HEK293 (cell line): ENCODE data around the gene DMC1.
A peak's percentile ranks its signal among the peaks of the same experiment; 100 is the strongest.

Experiments used
- GLIS1 ChIP-seq: fragments of 450-650 bp; formaldehyde crosslinking; IDR thresholded peaks from 2 replicates; pipeline ENCODE4 v1.5.1; 2016; ENCODE audit warnings: missing biosample characterization, missing genetic modification characterization
- HOXA7 ChIP-seq: sonication (generic); formaldehyde crosslinking; IDR thresholded peaks from 2 replicates; pipeline ENCODE4 v1.8.1; 2022; ENCODE audit warnings: missing genetic modification reagents, borderline replicate concordance
- OSR2 ChIP-seq: fragments of 450-650 bp; formaldehyde crosslinking; IDR thresholded peaks from 2 replicates; pipeline ENCODE4 v1.5.1; 2016; ENCODE audit warnings: missing biosample characterization, missing genetic modification characterization
- PRDM2 ChIP-seq: fragments of 450-650 bp; formaldehyde crosslinking; IDR thresholded peaks from 2 replicates; pipeline ENCODE4 v1.5.1; 2016; ENCODE audit warnings: missing biosample characterization, missing genetic modification characterization, borderline replicate concordance
- ZBTB11 ChIP-seq: fragments of 450-650 bp; formaldehyde crosslinking; conservative IDR thresholded peaks from 2 replicates; pipeline ENCODE4 v1.5.1; 2016; ENCODE audit warnings: low read depth, missing biosample characterization, missing genetic modification characterization
- ZBTB20 ChIP-seq: fragments of 450-650 bp; formaldehyde crosslinking; IDR thresholded peaks from 2 replicates; pipeline ENCODE4 v1.5.1; 2016; ENCODE audit warnings: missing biosample characterization, missing genetic modification characterization
- ZBTB26 ChIP-seq: fragments of 450-650 bp; formaldehyde crosslinking; optimal IDR thresholded peaks from 2 replicates; pipeline ENCODE3; 2016; ENCODE audit warnings: missing biosample characterization, mild to moderate bottlenecking, missing genetic modification characterization
- ZFP41 ChIP-seq: fragments of 450-650 bp; formaldehyde crosslinking; IDR thresholded peaks from 2 replicates; pipeline ENCODE4 v1.5.1; 2016; ENCODE audit warnings: missing biosample characterization, missing genetic modification characterization, borderline replicate concordance
- ZNF10 ChIP-seq: fragments of 450-650 bp; formaldehyde crosslinking; IDR thresholded peaks from 2 replicates; pipeline ENCODE4 v1.5.1; 2017; ENCODE audit warnings: missing biosample characterization, missing genetic modification characterization
- ZNF146 ChIP-seq: fragments of 450-650 bp; formaldehyde crosslinking; IDR thresholded peaks from 2 replicates; pipeline ENCODE4 v1.5.1; 2016; ENCODE audit warnings: missing biosample characterization, missing genetic modification characterization
- ZNF148 ChIP-seq: fragments of 450-650 bp; formaldehyde crosslinking; IDR thresholded peaks from 2 replicates; pipeline ENCODE4 v1.5.0; 2017; ENCODE audit warnings: missing biosample characterization, missing genetic modification characterization, borderline replicate concordance
- ZNF155 ChIP-seq: fragments of 450-650 bp; formaldehyde crosslinking; IDR thresholded peaks from 2 replicates; pipeline ENCODE4 v1.5.1; 2016; ENCODE audit warnings: missing biosample characterization, missing genetic modification characterization
- ZNF449 ChIP-seq: fragments of 450-650 bp; formaldehyde crosslinking; IDR thresholded peaks from 2 replicates; pipeline ENCODE4 v1.5.1; 2017; ENCODE audit warnings: missing biosample characterization, mild to moderate bottlenecking, missing genetic modification characterization, moderate library complexity
- ZNF623 ChIP-seq: fragments of 450-650 bp; formaldehyde crosslinking; IDR thresholded peaks from 2 replicates; pipeline ENCODE4 v1.5.1; 2016; ENCODE audit warnings: missing biosample characterization, missing genetic modification characterization
- ZNF626 ChIP-seq: fragments of 450-650 bp; sonication (Bioruptor Pico); formaldehyde crosslinking; IDR thresholded peaks from 2 replicates; pipeline ENCODE4 v1.5.1; 2018; ENCODE audit warnings: missing biosample characterization, missing genetic modification characterization, inconsistent platforms
- ZNF645 ChIP-seq: fragments of 450-650 bp; formaldehyde crosslinking; IDR thresholded peaks from 2 replicates; pipeline ENCODE4; 2016; ENCODE audit warnings: missing biosample characterization, missing genetic modification characterization
- ZNF670 ChIP-seq: fragments of 450-650 bp; formaldehyde crosslinking; IDR thresholded peaks from 2 replicates; pipeline ENCODE4 v1.5.1; 2016; ENCODE audit warnings: missing biosample characterization, missing genetic modification characterization, low read depth
- ZNF704 ChIP-seq: fragments of 450-650 bp; formaldehyde crosslinking; IDR thresholded peaks from 2 replicates; pipeline ENCODE4 v1.5.1; 2016; ENCODE audit warnings: missing biosample characterization, missing genetic modification characterization
- ZNF747 ChIP-seq: fragments of 450-650 bp; formaldehyde crosslinking; IDR thresholded peaks from 2 replicates; pipeline ENCODE4 v1.5.1; 2016; ENCODE audit warnings: missing biosample characterization, missing genetic modification characterization

The DMC1 gene

GRCh38 chr22:38504731-38505540 lies 65.0 kb downstream of the DMC1 start (continued):
- TF ChIP-seq ZNF704 (no peak), ZNF670 (tag by site-specific recombination) (no peak), HOXA7 (no peak), ZNF146 (tag by site-specific recombination) (no peak), ZNF623 (tag by site-specific recombination) (no peak), ZNF626 (no peak), ZNF747 (no peak), ZNF449 (tag by site-specific recombination) (no peak), ZNF155 (tag by site-specific recombination) (no peak), PRDM2 (tag by site-specific recombination) (no peak), ZFP41 (no peak), GLIS1 (tag by site-specific recombination) (no peak), ZBTB20 (no peak), ZNF148 (tag by site-specific recombination) (no peak), ZNF10 (tag by site-specific recombination) (no peak), ZBTB11 (tag by site-specific recombination) (peak; percentile 40; the same call in 1 of the 2 replicates), ZNF645 (tag by site-specific recombination) (no peak), ZBTB26 (tag by site-specific recombination) (peak; percentile 34), OSR2 (no peak)
